ENCODE results near the gene DHX8.

DHX8 gene

DNA sequence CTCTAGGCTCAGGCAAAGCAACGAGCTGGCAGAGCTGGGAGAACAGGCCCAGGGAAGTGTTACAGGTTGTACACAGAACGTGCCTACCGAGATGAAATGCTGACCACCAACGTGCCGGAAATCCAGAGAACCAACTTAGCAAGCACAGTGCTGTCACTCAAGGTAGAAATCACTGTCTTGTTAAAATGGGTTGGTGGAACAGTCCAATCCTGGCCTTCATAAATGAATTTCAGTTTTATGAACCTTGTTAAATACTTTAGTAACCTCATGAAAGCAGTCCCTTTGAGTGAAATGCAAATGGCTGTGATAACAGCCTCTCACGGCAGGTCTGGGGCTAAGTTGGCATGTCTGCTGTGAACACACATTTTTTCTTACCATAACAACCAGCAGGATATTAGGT is 33.4 kb downstream of the DHX8 start:
- no peak overlapping the region for H3K9ac ChIP-seq (ENCODE audit: low read length in 5 of 5)
- H3K9me3 ChIP-seq (ENCODE audit: control insufficient read depth in 5 of 5, low read length in 5 of 5), result no peaks in the 10 kb centered on the region
- H3K27ac ChIP-seq (ENCODE audit: low read depth, low read length), result no peak overlapping the region
- H3K27me3 ChIP-seq (ENCODE audit: control insufficient read depth in 5 of 5, insufficient read depth in 4 of 5, low read length in 5 of 5), result no peaks in the 10 kb centered on the region
- H3K4me1 ChIP-seq (ENCODE audit: control insufficient read depth in 5 of 5, insufficient read depth in 5 of 5, low read length in 5 of 5), result no peaks in the 10 kb centered on the region
- peaks cover 40 to 93% (median 78%) of the 10 kb centered on the region in 5 donors for H3K36me3 ChIP-seq (ENCODE audit: control insufficient read depth in 5 of 5, insufficient read depth in 5 of 5, low read length in 5 of 5)
- H3K4me3 ChIP-seq (ENCODE audit: low read depth in 1 of 5, low read length in 5 of 5), result no peak overlapping the region

DNA sequence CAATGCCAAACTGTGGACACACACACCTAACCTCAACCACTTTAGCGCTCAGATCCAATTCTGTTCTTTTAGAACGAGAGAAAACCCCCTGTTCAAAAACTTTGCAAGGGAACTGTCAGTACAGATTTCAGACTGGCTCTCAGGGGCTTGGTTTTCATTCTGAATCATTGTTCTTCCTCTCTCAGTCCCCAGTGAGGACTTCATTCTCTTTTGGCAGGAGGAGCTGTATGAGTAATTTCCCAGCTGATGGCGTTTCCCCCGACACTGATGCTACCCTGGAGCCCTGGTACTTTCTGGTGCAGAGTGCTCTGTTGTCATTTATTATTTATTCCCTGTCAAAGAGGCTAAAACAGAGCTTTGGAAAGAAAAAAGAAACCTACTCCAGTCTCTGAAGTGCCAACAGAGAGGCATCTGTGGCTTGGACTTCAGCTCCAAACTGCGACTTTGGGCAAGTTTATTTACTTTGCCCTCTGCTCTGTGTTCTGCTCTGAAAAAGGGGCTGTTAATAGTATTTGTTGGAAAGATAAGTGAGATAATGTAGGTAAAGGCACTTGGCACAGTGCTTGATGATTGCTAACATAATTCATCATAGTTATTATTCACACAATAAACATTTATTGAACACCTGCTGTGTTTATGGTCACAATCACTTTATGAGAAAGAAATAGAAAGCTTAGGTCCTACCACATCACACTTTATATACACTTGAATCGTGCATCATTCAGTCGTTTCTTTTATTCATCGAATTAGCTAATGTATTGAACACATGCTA is 34.0 kb downstream of the DHX8 start:
- no peaks in the 10 kb centered on the region for H3K9me3 ChIP-seq (ENCODE audit: control insufficient read depth in 5 of 5, low read length in 5 of 5)
- H3K9ac ChIP-seq (ENCODE audit: low read length in 5 of 5), result no peak overlapping the region
- H3K36me3 ChIP-seq (ENCODE audit: control insufficient read depth in 5 of 5, insufficient read depth in 5 of 5, low read length in 5 of 5), result peaks cover 36 to 90% (median 77%) of the 10 kb centered on the region in 5 donors
- H3K4me3 ChIP-seq (ENCODE audit: low read depth in 1 of 5, low read length in 5 of 5), result no peak overlapping the region
- H3K27ac ChIP-seq (ENCODE audit: low read depth, low read length), result no peak overlapping the region
- no peaks in the 10 kb centered on the region for H3K27me3 ChIP-seq (ENCODE audit: control insufficient read depth in 5 of 5, insufficient read depth in 4 of 5, low read length in 5 of 5)
- no peaks in the 10 kb centered on the region for H3K4me1 ChIP-seq (ENCODE audit: control insufficient read depth in 5 of 5, insufficient read depth in 5 of 5, low read length in 5 of 5)

DNA sequence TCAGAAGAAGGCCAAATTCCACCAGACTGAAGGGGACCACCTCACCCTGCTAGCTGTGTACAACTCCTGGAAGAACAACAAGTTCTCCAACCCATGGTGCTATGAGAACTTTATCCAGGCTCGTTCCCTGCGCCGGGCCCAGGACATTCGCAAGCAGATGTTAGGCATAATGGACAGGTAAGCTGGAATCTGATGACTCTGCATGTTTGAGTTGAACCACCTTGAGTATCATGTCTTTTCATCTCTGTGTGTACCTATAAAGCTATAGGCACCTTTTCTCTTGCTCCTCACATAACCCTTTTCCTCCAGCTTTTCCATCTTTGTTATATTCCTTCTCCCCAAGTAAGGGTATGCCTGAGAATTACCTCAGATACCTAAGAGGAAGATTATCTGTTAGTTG is 37.6 kb downstream of the DHX8 start:
- Histone ChIP-seq H3K27ac (ENCODE audit: low read depth, low read length) (no peak overlapping the region), H3K4me3 (ENCODE audit: low read depth in 1 of 5, low read length in 5 of 5) (no peak overlapping the region), H3K36me3 (ENCODE audit: control insufficient read depth in 5 of 5, insufficient read depth in 5 of 5, low read length in 5 of 5) (peaks cover 26 to 97% (median 95%) of the 10 kb centered on the region in 5 donors), H3K27me3 (ENCODE audit: control insufficient read depth in 5 of 5, insufficient read depth in 4 of 5, low read length in 5 of 5) (no peaks in the 10 kb centered on the region), H3K9me3 (ENCODE audit: control insufficient read depth in 5 of 5, low read length in 5 of 5) (no peaks in the 10 kb centered on the region), H3K9ac (ENCODE audit: low read length in 5 of 5) (no peak overlapping the region), H3K4me1 (ENCODE audit: control insufficient read depth in 5 of 5, insufficient read depth in 5 of 5, low read length in 5 of 5) (peaks cover 0 to 3% (median 0%) of the 10 kb centered on the region in 5 donors)

DNA sequence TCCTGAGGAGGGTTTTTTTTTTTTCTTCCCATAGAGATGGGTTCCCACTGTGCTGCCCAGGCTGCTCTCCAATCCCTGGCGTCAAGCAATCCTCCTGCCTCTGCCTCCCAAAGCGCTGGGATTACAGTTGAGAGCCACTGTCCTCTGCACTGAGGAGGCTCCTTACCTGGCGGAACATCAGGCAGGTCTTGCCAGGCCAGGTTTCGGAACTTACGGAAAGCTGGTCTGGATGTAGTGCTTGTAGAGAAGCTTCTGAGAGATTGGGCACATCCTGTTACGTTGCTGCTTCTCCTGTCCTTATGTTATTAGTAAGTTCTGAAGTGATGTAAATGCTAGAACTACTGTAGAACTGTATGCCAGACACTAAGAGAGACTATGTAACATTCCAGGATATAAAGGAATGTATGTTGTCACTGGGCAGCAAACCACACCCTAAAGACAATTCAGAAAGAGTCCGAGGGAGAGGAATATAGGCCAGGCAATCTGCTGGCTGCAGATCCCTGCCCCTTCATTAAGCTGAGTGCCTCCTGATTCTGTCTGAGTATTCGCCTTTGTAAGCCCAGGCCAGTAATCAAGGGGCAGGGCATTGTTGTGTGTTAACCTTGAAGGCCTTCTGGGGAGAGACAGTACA is 41.3 kb downstream of the DHX8 start:
- no peaks in the 10 kb centered on the region for H3K27me3 ChIP-seq (ENCODE audit: control insufficient read depth in 5 of 5, insufficient read depth in 4 of 5, low read length in 5 of 5)
- H3K9me3 ChIP-seq (ENCODE audit: control insufficient read depth in 5 of 5, low read length in 5 of 5), result no peaks in the 10 kb centered on the region
- H3K36me3 ChIP-seq (ENCODE audit: control insufficient read depth in 5 of 5, insufficient read depth in 5 of 5, low read length in 5 of 5), result peaks cover 5 to 76% (median 69%) of the 10 kb centered on the region in 5 donors
- H3K4me3 ChIP-seq (ENCODE audit: low read depth in 1 of 5, low read length in 5 of 5), result no peak overlapping the region
- H3K9ac ChIP-seq (ENCODE audit: low read length in 5 of 5), result no peak overlapping the region
- H3K4me1 ChIP-seq (ENCODE audit: control insufficient read depth in 5 of 5, insufficient read depth in 5 of 5, low read length in 5 of 5), result peaks cover 3 to 22% (median 19%) of the 10 kb centered on the region in 5 donors
- H3K27ac ChIP-seq (ENCODE audit: low read depth, low read length), result no peak overlapping the region

DNA sequence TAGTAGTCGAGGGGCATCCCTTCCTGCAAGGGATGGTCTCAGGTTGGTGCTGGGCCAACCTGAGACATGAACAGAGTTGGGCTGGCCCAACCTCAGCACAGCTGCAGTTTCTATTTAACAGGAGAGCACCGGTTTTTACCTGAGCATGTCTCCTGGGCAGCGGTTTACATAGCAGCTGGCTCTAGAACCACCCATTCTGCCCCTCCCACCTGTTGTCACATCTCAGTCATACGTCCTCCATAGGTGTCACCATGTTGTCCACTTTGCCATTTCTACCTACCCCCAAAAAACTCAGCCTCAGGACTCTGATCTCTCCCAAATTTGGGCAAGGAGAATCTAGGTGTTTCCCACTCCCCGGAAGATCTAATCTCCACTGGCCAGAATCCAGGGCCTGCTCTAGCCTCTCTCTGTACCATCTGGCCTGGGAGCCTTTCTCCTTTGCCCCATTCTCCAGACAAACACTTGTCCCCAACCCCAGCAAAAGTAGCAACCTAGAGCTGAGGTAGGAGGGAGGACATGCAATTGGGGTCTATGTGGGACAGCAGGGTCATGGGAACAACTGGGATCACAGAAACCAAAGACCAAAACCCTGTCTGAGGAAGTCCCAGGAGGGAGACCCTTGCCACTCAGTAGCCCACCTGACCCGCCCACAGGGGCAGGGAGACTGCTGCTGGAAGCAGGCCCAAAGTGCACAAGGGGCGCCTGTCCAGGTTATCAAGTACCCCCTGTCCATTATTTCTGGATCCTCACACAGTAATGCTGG is 43.3 kb downstream of the DHX8 start:
- no peaks in the 10 kb centered on the region for H3K27me3 ChIP-seq (ENCODE audit: control insufficient read depth in 5 of 5, insufficient read depth in 4 of 5, low read length in 5 of 5)
- H3K9ac ChIP-seq (ENCODE audit: low read length in 5 of 5), result peak overlapping the region in 1 of 5 donors; percentile 17
- no peak overlapping the region for H3K4me3 ChIP-seq (ENCODE audit: low read depth in 1 of 5, low read length in 5 of 5)
- H3K36me3 ChIP-seq (ENCODE audit: control insufficient read depth in 5 of 5, insufficient read depth in 5 of 5, low read length in 5 of 5), result peaks cover 0 to 56% (median 50%) of the 10 kb centered on the region in 5 donors
- no peak overlapping the region for H3K27ac ChIP-seq (ENCODE audit: low read depth, low read length)
- H3K9me3 ChIP-seq (ENCODE audit: control insufficient read depth in 5 of 5, low read length in 5 of 5), result no peaks in the 10 kb centered on the region
- peaks cover 3 to 32% (median 29%) of the 10 kb centered on the region in 5 donors for H3K4me1 ChIP-seq (ENCODE audit: control insufficient read depth in 5 of 5, insufficient read depth in 5 of 5, low read length in 5 of 5)

DNA sequence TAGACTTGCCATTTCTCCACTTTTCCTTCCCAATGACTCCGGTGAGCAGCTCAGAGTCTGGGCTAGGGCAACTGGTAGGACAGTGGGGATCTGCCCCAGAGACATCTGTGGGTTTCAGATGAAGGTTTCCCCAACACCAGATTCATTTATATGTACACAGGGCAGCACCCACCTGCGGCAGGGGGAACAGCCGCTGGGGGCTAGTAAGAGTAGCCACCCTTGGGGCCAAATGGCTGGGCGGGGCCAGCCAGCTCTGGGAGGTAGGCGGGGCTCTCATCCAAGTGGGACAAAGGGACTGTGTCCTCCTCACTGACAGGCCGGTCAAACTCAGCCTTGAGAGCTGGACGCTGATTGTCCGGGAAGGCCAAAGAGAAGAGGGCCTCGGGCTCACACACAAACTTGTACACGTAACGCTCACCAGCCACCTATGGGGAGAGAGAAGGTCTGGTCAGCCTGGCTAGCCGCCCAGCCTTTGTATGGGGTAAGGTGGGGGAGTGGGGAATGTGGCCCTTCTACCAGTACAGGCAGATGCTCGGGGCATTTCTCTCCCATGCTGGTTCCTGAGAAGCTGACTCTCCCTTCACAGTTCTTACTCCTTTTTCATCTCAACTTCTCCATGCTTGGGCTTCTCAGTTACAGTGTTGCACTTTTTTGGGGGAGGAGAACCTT is 44.7 kb downstream of the DHX8 start:
- H3K27me3 ChIP-seq (ENCODE audit: control insufficient read depth in 5 of 5, insufficient read depth in 4 of 5, low read length in 5 of 5), result no peaks in the 10 kb centered on the region
- no peak overlapping the region for H3K4me3 ChIP-seq (ENCODE audit: low read depth in 1 of 5, low read length in 5 of 5)
- H3K27ac ChIP-seq (ENCODE audit: low read depth, low read length), result no peak overlapping the region
- H3K4me1 ChIP-seq (ENCODE audit: control insufficient read depth in 5 of 5, insufficient read depth in 5 of 5, low read length in 5 of 5), result peaks cover 3 to 32% (median 29%) of the 10 kb centered on the region in 5 donors
- H3K36me3 ChIP-seq (ENCODE audit: control insufficient read depth in 5 of 5, insufficient read depth in 5 of 5, low read length in 5 of 5), result peaks cover 0 to 46% (median 40%) of the 10 kb centered on the region in 5 donors
- no peaks in the 10 kb centered on the region for H3K9me3 ChIP-seq (ENCODE audit: control insufficient read depth in 5 of 5, low read length in 5 of 5)
- H3K9ac ChIP-seq (ENCODE audit: low read length in 5 of 5), result peak overlapping the region in 1 of 5 donors; percentile 51

DNA sequence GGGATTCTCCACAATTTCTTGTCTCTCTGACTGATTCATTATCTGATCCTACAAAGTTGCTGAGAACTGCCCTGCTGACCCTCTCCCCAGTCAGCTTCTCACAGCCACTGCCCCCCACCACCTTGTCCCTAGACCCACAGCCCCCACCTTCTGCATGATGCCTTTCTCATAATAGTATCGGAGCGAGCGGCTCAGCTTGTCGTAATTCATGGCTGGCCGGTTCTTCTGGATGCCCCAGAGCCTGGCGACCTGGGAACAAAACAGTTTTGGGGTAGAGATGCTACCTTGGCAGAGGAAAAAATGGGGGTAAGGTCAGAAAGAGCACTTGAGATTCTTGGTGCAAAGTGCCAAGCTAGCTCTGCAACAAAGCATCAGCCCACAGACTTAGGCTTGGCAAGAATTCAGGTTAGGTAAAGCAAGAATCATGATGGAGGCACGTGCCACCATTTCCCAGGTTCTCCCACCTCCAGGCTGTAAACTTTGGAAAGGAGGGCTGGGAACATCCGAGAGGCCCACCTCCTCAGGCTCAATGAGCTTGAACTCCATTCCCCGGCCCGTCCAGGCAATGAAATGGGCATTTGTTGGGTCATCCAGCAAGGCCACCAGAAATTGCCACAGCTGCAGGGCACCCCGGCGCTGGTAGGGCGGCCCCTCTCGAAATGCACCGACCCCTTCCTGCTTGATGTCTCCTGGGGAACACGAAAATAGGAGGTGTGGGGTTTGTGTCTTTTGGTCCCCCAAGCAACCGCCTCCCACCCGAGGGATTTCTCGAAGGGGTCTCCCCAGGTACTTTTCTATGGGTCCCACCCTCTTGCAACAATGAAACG is 45.4 kb downstream of the DHX8 start:
- H3K4me1 ChIP-seq (ENCODE audit: control insufficient read depth in 5 of 5, insufficient read depth in 5 of 5, low read length in 5 of 5), result peaks cover 3 to 32% (median 29%) of the 10 kb centered on the region in 5 donors

DNA sequence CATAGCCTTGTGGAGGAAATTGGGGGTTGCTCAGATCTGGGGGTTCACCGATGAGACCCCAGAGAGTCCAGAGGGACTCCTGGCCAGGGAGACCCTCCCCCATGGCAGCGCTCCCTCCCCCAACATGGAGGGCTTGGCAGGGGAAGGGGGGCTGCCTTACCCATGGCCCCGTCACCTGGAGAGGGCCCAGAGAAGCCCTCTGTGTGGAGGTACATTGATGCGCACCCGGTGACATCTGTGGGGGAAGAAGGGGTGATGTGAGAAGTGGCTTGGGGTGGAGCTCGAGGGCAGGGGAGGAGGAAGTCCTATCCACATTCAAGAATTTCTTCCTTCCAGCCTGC is 46.1 kb downstream of the DHX8 start:
- Histone ChIP-seq H3K27me3 (ENCODE audit: control insufficient read depth in 5 of 5, insufficient read depth in 4 of 5, low read length in 5 of 5) (no peaks in the 10 kb centered on the region), H3K9ac (ENCODE audit: low read length in 5 of 5) (peak overlapping the region in 2 of 5 donors; percentile 0 to 39), H3K4me3 (ENCODE audit: low read depth in 1 of 5, low read length in 5 of 5) (peak overlapping the region in 2 of 5 donors; percentile 44 to 50), H3K36me3 (ENCODE audit: control insufficient read depth in 5 of 5, insufficient read depth in 5 of 5, low read length in 5 of 5) (peaks cover 0 to 31% (median 25%) of the 10 kb centered on the region in 5 donors), H3K27ac (ENCODE audit: low read depth, low read length) (no peak overlapping the region), H3K4me1 (ENCODE audit: control insufficient read depth in 5 of 5, insufficient read depth in 5 of 5, low read length in 5 of 5) (peaks cover 3 to 32% (median 29%) of the 10 kb centered on the region in 5 donors), H3K9me3 (ENCODE audit: control insufficient read depth in 5 of 5, low read length in 5 of 5) (no peaks in the 10 kb centered on the region)

More for the DNA sequence above, 45.4 kb downstream of the DHX8 start:
- Histone ChIP-seq H3K27me3 (ENCODE audit: control insufficient read depth in 5 of 5, insufficient read depth in 4 of 5, low read length in 5 of 5) (no peaks in the 10 kb centered on the region), H3K4me3 (ENCODE audit: low read depth in 1 of 5, low read length in 5 of 5) (no peak overlapping the region), H3K27ac (ENCODE audit: low read depth, low read length) (no peak overlapping the region), H3K36me3 (ENCODE audit: control insufficient read depth in 5 of 5, insufficient read depth in 5 of 5, low read length in 5 of 5) (peaks cover 0 to 38% (median 33%) of the 10 kb centered on the region in 5 donors), H3K9ac (ENCODE audit: low read length in 5 of 5) (no peak overlapping the region), H3K9me3 (ENCODE audit: control insufficient read depth in 5 of 5, low read length in 5 of 5) (no peaks in the 10 kb centered on the region)
